ENCODE results near the gene SPACA7.

DNA sequence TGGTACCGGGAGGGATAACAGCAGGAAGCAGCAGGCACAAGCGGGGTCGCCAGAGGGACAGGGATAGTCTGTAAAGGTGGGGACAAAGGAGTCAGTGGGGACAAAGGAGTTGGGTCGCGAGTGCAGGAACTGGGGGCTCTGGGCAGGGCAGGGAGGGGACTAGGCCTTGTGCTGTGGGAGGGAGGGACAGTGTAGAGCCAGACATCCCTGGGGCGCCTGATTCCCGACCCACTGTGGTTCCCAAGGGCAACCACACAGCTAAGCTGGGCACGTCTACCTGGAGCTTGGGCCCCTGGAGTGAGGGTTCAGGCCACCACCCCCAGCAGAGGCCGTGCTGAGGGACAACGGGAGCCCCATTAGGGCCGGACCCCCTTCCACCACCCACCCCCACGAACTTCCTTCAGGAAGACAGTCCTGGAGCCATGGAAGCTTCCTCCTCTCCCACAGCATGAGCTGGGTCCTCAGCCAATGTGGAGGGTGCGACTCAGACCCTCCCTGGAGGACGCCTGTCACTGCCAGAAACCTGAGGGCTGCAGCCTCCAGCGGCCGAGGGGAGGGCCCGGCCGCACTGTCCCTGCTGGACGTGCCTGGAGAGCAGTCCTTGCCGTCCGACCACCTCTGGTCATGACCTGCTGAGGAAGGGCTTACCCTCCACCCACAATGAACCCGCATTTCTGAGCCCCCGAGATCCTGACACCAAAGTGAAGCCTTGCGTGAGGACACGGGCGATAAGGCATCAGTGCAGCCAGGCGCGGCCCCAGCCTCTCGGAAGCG, 77.9 kb downstream of the SPACA7 start:
- no peak for TF ChIP-seq EZH2phosphoT487 (conservative IDR thresholded peaks at IDR 0.05; ENCODE audit: low read length)
- TF ChIP-seq CTCF (IDR thresholded peaks at IDR 0.05; ENCODE audit: insufficient read depth, low read length, poor library complexity, severe bottlenecking) = no peak

Data from SU-DHL-6 (cell line).